ENCODE results near the gene SLC39A9.

SLC39A9 gene

GRCh38 chr14:69487771-69488170, 89.3 kb downstream of the SLC39A9 start:
- no peak for TF ChIP-seq GATA3 (IDR thresholded peaks at IDR 0.05; ENCODE audit: low read depth, low read length)
- TF ChIP-seq GATA2 (IDR thresholded peaks at IDR 0.05; ENCODE audit: low read depth, low read length): no peak

- TF ChIP-seq GATA3 (IDR thresholded peaks at IDR 0.05; ENCODE audit: low read depth, low read length) (no peak), GATA2 (IDR thresholded peaks at IDR 0.05; ENCODE audit: low read depth, low read length) (no peak)
These were observed 91.0 kb downstream of the SLC39A9 start for GRCh38 chr14:69489495-69489894.

GRCh38 chr14:69490219-69490918, 91.9 kb downstream of the SLC39A9 start:
- TF ChIP-seq GATA2 (IDR thresholded peaks at IDR 0.05; ENCODE audit: low read depth, low read length): no peak
- TF ChIP-seq GATA3 (IDR thresholded peaks at IDR 0.05; ENCODE audit: low read depth, low read length): no peak

- TF ChIP-seq GATA3 (IDR thresholded peaks at IDR 0.05; ENCODE audit: low read depth, low read length) (no peak), GATA2 (IDR thresholded peaks at IDR 0.05; ENCODE audit: low read depth, low read length) (no peak)
These were observed 92.7 kb downstream of the SLC39A9 start for GRCh38 chr14:69491193-69491592.

DNA sequence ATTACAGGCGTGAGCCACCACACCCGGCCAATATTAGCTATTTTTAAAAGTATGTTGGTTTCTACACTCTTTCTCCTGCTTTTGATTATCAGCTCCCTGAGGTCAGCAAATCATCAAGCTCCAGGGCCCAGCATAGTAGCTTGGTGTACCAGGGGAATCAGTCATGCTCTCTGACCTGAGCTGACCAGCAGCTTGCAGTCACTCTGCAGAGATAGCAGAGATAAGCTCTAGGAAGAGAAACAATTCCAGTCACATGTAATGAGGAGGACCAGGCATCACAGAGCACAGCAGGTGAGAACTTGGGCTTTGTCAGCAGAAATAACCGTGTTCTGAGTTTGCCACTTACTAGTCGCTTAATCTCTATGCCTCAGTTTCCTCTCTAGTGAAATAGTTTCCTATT, 94.5 kb downstream of the SLC39A9 start:
- TF ChIP-seq GATA3 (IDR thresholded peaks at IDR 0.05; ENCODE audit: low read depth, low read length) (no peak), GATA2 (IDR thresholded peaks at IDR 0.05; ENCODE audit: low read depth, low read length) (peak; percentile 72)

DNA sequence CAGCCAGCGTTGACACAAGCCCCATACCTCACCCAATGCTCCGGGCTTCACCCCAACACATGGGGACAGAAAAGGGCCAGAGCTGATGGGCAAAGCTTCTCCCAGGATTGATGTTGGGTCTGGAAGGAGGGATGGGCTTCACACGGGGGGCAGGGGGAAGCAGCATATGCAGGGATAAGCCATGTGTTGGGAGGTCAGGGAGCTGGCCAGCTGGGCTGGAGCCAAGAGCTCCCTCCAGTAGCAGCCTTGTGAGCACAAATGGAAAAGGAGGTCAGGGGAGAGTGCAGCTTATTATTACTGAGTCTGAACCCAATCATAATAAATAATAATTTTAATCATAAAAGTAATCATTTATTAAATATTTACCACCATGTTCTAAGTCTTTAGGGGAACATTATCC, 95.3 kb downstream of the SLC39A9 start:
- TF ChIP-seq GATA3 (IDR thresholded peaks at IDR 0.05; ENCODE audit: low read depth, low read length): no peak
- TF ChIP-seq GATA2 (IDR thresholded peaks at IDR 0.05; ENCODE audit: low read depth, low read length): no peak

GRCh38 chr14:69495341-69495921, 96.9 kb downstream of the SLC39A9 start:
- TF ChIP-seq GATA3 (IDR thresholded peaks at IDR 0.05; ENCODE audit: low read depth, low read length) (no peak), GATA2 (IDR thresholded peaks at IDR 0.05; ENCODE audit: low read depth, low read length) (no peak)

DNA sequence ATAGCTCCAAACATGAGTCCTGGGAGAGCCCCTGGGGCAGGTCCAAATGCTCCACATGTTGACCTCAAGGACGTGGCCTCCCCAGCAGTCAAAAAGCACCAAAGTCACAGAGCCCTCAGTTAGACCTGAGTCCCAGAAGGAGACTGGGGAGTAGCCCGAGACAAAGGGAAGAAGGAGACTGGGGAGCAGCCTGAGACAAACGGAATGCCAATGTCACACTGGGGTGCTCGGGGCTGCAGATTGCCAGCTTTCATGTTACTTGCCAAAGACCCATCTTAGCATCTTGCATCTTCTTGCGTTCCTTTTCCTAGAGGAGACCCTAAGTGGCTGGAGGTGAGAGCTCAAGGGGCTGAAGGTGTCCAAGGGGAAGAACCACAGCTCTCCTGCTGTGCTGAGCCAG, 100.9 kb downstream of the SLC39A9 start:
- no peak for TF ChIP-seq GATA2 (IDR thresholded peaks at IDR 0.05; ENCODE audit: low read depth, low read length)
- no peak for TF ChIP-seq GATA3 (IDR thresholded peaks at IDR 0.05; ENCODE audit: low read depth, low read length)

DNA sequence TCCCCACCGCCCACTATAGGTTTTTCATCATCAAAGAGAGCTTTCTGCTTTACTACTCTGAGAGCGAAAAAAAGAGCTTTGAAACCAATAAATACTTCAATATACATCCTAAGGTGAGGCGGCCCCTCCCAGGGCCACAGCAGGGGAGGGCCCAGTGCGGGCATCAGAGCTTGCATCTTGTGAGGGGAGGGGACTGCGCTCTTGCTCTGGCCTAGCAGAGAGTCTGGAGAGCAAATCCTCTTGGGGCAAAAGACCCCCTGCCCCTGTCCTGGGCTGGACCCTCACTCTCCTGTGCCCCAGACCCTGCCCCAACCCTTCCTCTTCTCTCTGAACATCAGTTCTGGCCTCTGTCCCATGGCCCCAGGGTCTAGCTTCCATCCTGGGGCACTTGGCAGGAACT, 101.6 kb downstream of the SLC39A9 start:
- TF ChIP-seq GATA2 (IDR thresholded peaks at IDR 0.05; ENCODE audit: low read depth, low read length) (no peak), GATA3 (IDR thresholded peaks at IDR 0.05; ENCODE audit: low read depth, low read length) (no peak)

DNA sequence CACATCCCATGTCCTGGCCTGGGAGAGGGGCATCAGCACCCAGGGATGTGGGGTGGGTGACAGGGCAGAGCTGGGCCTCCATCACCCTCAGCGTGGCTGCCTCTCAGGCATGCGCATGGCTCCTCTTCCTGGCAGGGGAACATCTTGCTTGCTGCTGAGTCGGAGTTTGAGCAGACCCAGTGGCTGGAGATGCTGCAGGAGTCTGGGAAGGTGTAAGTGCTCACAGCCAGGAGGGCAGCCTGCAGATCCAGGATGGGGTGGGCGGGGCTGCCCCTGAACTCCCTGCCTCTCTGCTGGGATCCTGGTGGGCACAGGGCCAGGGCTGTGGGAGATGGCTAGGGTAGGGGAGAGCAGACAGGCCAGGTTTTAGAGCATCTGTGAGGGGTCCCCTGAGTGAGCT, 102.2 kb downstream of the SLC39A9 start:
- TF ChIP-seq GATA3 (IDR thresholded peaks at IDR 0.05; ENCODE audit: low read depth, low read length) (no peak), GATA2 (IDR thresholded peaks at IDR 0.05; ENCODE audit: low read depth, low read length) (no peak)

DNA sequence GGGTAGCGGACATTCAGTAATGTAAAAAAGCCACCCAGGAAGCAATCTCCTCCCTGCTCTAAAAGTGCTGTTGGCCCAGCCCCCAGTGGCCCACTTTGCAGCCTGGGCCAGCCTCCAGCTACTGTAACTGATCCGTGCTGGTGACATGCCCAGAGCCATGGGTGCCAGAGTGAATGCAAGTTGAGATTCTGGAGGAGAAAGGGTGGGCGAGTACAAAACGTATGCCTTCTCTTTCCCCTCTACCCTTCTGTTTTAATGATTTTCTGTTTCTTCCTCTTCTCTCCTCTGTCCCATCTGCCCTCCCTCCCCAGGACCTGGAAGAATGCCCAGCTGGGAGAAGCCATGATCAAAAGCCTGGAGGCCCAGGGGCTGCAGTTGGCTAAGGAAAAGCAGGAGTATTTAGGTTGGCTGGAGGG, 102.9 kb downstream of the SLC39A9 start:
- no peak for TF ChIP-seq GATA2 (IDR thresholded peaks at IDR 0.05; ENCODE audit: low read depth, low read length)
- no peak for TF ChIP-seq GATA3 (IDR thresholded peaks at IDR 0.05; ENCODE audit: low read depth, low read length)

DNA sequence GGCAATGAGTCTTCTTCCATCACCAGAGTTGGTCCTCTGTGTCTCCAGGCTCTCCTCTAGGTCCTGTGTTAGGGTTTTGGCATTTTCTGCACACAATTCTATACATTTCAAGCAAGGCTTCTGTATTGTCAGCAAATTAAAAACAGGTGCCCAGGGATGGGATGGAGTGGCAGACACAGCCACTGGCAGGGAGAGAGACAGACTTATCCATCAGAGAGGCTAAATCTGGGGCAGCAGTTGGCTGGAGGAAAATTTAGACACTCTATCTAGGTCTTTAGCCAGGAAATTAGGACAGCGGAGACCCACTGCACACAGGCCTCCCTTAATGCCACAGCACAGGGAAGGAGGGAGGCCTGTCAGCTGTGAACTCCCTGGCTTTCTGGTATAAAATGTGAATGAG, 106.3 kb downstream of the SLC39A9 start:
- no peak for TF ChIP-seq GATA3 (IDR thresholded peaks at IDR 0.05; ENCODE audit: low read depth, low read length)
- TF ChIP-seq GATA2 (IDR thresholded peaks at IDR 0.05; ENCODE audit: low read depth, low read length): no peak

DNA sequence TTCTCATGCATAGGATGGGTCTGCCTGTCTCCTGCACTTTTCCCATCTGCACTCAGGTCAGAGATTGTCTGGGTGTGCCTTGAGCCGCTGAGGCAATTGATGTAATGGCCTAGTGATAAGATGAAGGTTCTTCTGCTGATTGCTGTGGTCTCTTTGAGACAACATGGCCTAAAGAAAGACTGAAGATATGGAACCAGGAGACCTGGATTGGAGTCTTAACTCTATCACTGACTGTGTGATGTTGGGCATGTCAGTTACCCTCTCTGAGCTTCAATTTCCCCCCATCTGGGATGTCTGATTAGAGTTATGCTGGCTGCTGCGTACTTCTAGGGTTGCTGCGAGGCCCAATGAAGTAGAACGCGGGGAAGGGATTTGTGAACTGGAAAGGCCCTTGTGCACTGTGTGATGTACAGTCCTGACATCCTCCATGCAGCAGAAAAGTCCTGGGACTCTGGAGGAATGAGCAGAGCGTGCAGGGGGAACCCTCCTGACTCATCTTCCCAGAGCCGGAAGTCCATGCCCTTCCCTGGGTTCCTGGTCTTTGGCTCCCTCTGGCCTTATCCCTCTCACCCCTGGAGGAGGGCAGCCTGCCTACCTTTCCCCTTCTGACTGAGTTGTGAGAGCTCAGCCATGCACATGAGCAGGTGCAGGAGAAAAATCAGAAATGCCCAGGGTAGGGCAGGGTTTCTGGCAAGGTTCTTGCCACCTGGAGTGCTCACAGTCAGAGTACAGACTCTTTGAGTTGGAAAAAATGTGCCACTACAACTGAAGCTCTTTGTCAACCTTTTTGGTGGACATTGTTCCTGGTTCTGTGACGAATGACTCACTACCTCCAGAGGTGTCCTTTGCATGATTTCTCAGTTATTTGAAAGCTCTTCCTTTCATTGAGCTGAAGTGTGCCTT, 107.1 kb downstream of the SLC39A9 start:
- TF ChIP-seq GATA2 (IDR thresholded peaks at IDR 0.05; ENCODE audit: low read depth, low read length): no peak
- no peak for TF ChIP-seq GATA3 (IDR thresholded peaks at IDR 0.05; ENCODE audit: low read depth, low read length)

- TF ChIP-seq GATA2 (IDR thresholded peaks at IDR 0.05; ENCODE audit: low read depth, low read length): no peak
- no peak for TF ChIP-seq GATA3 (IDR thresholded peaks at IDR 0.05; ENCODE audit: low read depth, low read length)
These were observed 107.7 kb downstream of the SLC39A9 start for GRCh38 chr14:69506241-69506595.
